Mesendoderm (in vitro differentiated cells): ENCODE measurements around the gene IGF2R.

ENCODE experiments used
- DNase-seq: peaks from one replicate; pipeline ENCODE4 v3.0.0; 2013
- H2AK5ac ChIP-seq: 2 replicates; pipeline ENCODE4 v1.6.1; 2013; ENCODE audit warnings: low read length, inconsistent platforms
- H2BK120ac ChIP-seq: 2 replicates; pipeline ENCODE4 v1.6.1; 2013; ENCODE audit warnings: low read depth, mild to moderate bottlenecking, low read length, moderate library complexity, mixed read lengths
- H2BK15ac ChIP-seq: replicated peaks from 2 replicates; pipeline ENCODE4 v1.6.1; 2013; ENCODE audit warnings: low read depth, mild to moderate bottlenecking, moderate library complexity
- H2BK5ac ChIP-seq: 2 replicates; pipeline ENCODE4 v1.6.1; 2013; ENCODE audit warnings: low read length, inconsistent platforms
- H3K18ac ChIP-seq: 2 replicates; pipeline ENCODE4 v1.6.1; 2013; ENCODE audit warnings: mild to moderate bottlenecking, low read length, mixed read lengths
- H3K23ac ChIP-seq: one replicate; pipeline ENCODE4 v1.6.1; 2013; ENCODE audit warnings: low read length
- H3K27ac ChIP-seq: 2 replicates; pipeline ENCODE4 v1.5.1; 2013; ENCODE audit warnings: low read depth, mild to moderate bottlenecking, inconsistent platforms, low read length, moderate library complexity
- H3K27me3 ChIP-seq: 2 replicates; pipeline ENCODE4 v1.6.1; 2013; ENCODE audit warnings: low read length, control low read depth, mild to moderate bottlenecking, inconsistent platforms; ENCODE audit not compliant: insufficient read depth, poor library complexity
- H3K36me3 ChIP-seq: 2 replicates; pipeline ENCODE4 v1.6.1; 2013; ENCODE audit warnings: low read length, inconsistent platforms; ENCODE audit not compliant: control insufficient read depth, insufficient read depth
- H3K4ac ChIP-seq: one replicate; pipeline ENCODE4 v1.6.1; 2013; ENCODE audit warnings: low read depth, mild to moderate bottlenecking, low read length, moderate library complexity
- H3K4me1 ChIP-seq: 2 replicates; pipeline ENCODE4 v1.6.1; 2013; ENCODE audit warnings: low read depth, low read length, inconsistent platforms; ENCODE audit not compliant: control insufficient read depth
- H3K4me2 ChIP-seq: 2 replicates; pipeline ENCODE4 v1.6.1; 2013; ENCODE audit warnings: low read length
- H3K4me3 ChIP-seq: 2 replicates; pipeline ENCODE4 v1.5.1; 2013; ENCODE audit warnings: mild to moderate bottlenecking, low read length
- H3K56ac ChIP-seq: one replicate; pipeline ENCODE4 v1.6.1; 2013; ENCODE audit warnings: low read length
- H3K79me1 ChIP-seq: 2 replicates; pipeline ENCODE4 v1.6.1; 2013; ENCODE audit warnings: low read length, inconsistent platforms
- H3K79me2 ChIP-seq: 2 replicates; pipeline ENCODE4 v1.6.1; 2013; ENCODE audit warnings: mild to moderate bottlenecking, low read length; ENCODE audit not compliant: control insufficient read depth, insufficient read depth
- H3K9ac ChIP-seq: 2 replicates; pipeline ENCODE4 v1.6.1; 2013; ENCODE audit warnings: low read length, inconsistent platforms
- H4K5ac ChIP-seq: one replicate; pipeline ENCODE4 v1.6.1; 2013; ENCODE audit warnings: low read length
- H4K8ac ChIP-seq: one replicate; pipeline ENCODE4 v1.6.1; 2013; ENCODE audit warnings: low read depth, mild to moderate bottlenecking, control low read depth, low read length, moderate library complexity
- WGBS: extraction: QIAGEN DNeasy Blood & Tissue Kit; methylation state at CpG from one replicate; pipeline ENCODE4 v1.1.7; 2013; ENCODE audit warnings: low lambda C conversion rate, missing lambda C conversion rate; ENCODE audit not compliant: insufficient coverage; ENCODE audit errors: extremely low coverage; 5-methylcytosine and 5-hydroxymethylcytosine counted together

Gene IGF2R

GRCh38 chr6:160044687-160045086 is 75.8 kb downstream of the IGF2R start:
- H2BK5ac ChIP-seq: no peak overlapping the region
- WGBS: no CpG with 5 or more reads among the region's 5 CpGs

GRCh38 chr6:160048471-160048870 is 79.6 kb downstream of the IGF2R start:
- WGBS: no CpG with 5 or more reads among the region's 6 CpGs
- peaks cover 22% of the 10 kb centered on the region for H3K36me3 ChIP-seq

More at GRCh38 chr6:160044687-160045086, 75.8 kb downstream of the IGF2R start:
- Histone ChIP-seq H2BK120ac (no peak overlapping the region), H3K9ac (no peak overlapping the region), H3K79me1 (no peaks in the 10 kb centered on the region), H3K4me3 (no peak overlapping the region), H3K4me2 (no peak overlapping the region), H3K36me3 (peaks cover 22% of the 10 kb centered on the region), H3K23ac (no peak overlapping the region), H3K18ac (no peak overlapping the region), H3K56ac (no peak overlapping the region), H3K79me2 (no peaks in the 10 kb centered on the region), H3K27ac (no peak overlapping the region), H2BK15ac (no peak overlapping the region), H3K4ac (no peak overlapping the region), H3K27me3 (no peaks in the 10 kb centered on the region), H4K5ac (no peak overlapping the region), H3K4me1 (no peaks in the 10 kb centered on the region), H2AK5ac (no peak overlapping the region), H4K8ac (no peak overlapping the region)
- DNase-seq: no peak

GRCh38 chr6:160049346-160049745 is 80.5 kb downstream of the IGF2R start:
- H3K56ac ChIP-seq: no peak overlapping the region
- WGBS: no CpG with 5 or more reads among the region's 9 CpGs
- no peaks in the 10 kb centered on the region for H3K27me3 ChIP-seq
- H3K4me2 ChIP-seq: no peak overlapping the region
- no peak overlapping the region for H2AK5ac ChIP-seq
- no peak overlapping the region for H2BK120ac ChIP-seq
- no peak for DNase-seq
- no peak overlapping the region for H3K18ac ChIP-seq
- H3K27ac ChIP-seq: no peak overlapping the region
- no peak overlapping the region for H2BK15ac ChIP-seq
- no peaks in the 10 kb centered on the region for H3K79me1 ChIP-seq
- no peak overlapping the region for H3K4me3 ChIP-seq
- peaks cover 21% of the 10 kb centered on the region for H3K36me3 ChIP-seq
- H2BK5ac ChIP-seq: no peak overlapping the region
- no peaks in the 10 kb centered on the region for H3K4me1 ChIP-seq
- H3K79me2 ChIP-seq: no peaks in the 10 kb centered on the region
- no peak overlapping the region for H3K4ac ChIP-seq
- no peak overlapping the region for H3K23ac ChIP-seq
- no peak overlapping the region for H3K9ac ChIP-seq
- H4K8ac ChIP-seq: no peak overlapping the region
- H4K5ac ChIP-seq: no peak overlapping the region

More at GRCh38 chr6:160048471-160048870, 79.6 kb downstream of the IGF2R start:
- no peak overlapping the region for H3K18ac ChIP-seq
- H3K56ac ChIP-seq: no peak overlapping the region
- H3K4me2 ChIP-seq: no peak overlapping the region
- no peak overlapping the region for H2BK5ac ChIP-seq
- no peak overlapping the region for H4K8ac ChIP-seq
- no peaks in the 10 kb centered on the region for H3K4me1 ChIP-seq
- H3K27ac ChIP-seq: no peak overlapping the region
- no peak overlapping the region for H3K9ac ChIP-seq
- H2BK15ac ChIP-seq: no peak overlapping the region
- no peaks in the 10 kb centered on the region for H3K79me1 ChIP-seq
- DNase-seq: no peak
- H3K27me3 ChIP-seq: no peaks in the 10 kb centered on the region
- H3K23ac ChIP-seq: no peak overlapping the region
- H2BK120ac ChIP-seq: no peak overlapping the region
- H3K4me3 ChIP-seq: no peak overlapping the region
- H2AK5ac ChIP-seq: no peak overlapping the region
- no peak overlapping the region for H4K5ac ChIP-seq
- no peak overlapping the region for H3K4ac ChIP-seq
- no peaks in the 10 kb centered on the region for H3K79me2 ChIP-seq

- Histone ChIP-seq H3K4me1 (no peaks in the 10 kb centered on the region), H3K23ac (no peak overlapping the region), H3K36me3 (peaks cover 19% of the 10 kb centered on the region), H3K4me2 (no peak overlapping the region), H4K5ac (no peak overlapping the region), H2BK5ac (no peak overlapping the region), H2AK5ac (no peak overlapping the region), H3K79me2 (no peaks in the 10 kb centered on the region), H3K27ac (no peak overlapping the region), H2BK120ac (no peak overlapping the region), H2BK15ac (no peak overlapping the region), H3K79me1 (no peaks in the 10 kb centered on the region), H3K18ac (no peak overlapping the region), H4K8ac (no peak overlapping the region), H3K4me3 (no peak overlapping the region), H3K4ac (no peak overlapping the region), H3K27me3 (no peaks in the 10 kb centered on the region), H3K9ac (no peak overlapping the region), H3K56ac (no peak overlapping the region)
- DNase-seq: no peak
- no CpG with 5 or more reads among the region's 7 CpGs for WGBS
Observed at GRCh38 chr6:160050022-160050421, 81.1 kb downstream of the IGF2R start.

GRCh38 chr6:160051390-160051789 is 82.5 kb downstream of the IGF2R start:
- H3K4me3 ChIP-seq: no peak overlapping the region
- no peaks in the 10 kb centered on the region for H3K79me1 ChIP-seq
- H4K8ac ChIP-seq: no peak overlapping the region
- H3K4me1 ChIP-seq: no peaks in the 10 kb centered on the region
- no peaks in the 10 kb centered on the region for H3K27me3 ChIP-seq
- no peak overlapping the region for H2BK5ac ChIP-seq
- H2BK15ac ChIP-seq: no peak overlapping the region
- H3K23ac ChIP-seq: no peak overlapping the region
- no peak overlapping the region for H3K4ac ChIP-seq
- DNase-seq: no peak
- H2BK120ac ChIP-seq: no peak overlapping the region
- H3K56ac ChIP-seq: no peak overlapping the region
- no peak overlapping the region for H3K18ac ChIP-seq
- H3K9ac ChIP-seq: no peak overlapping the region
- H4K5ac ChIP-seq: no peak overlapping the region
- no peak overlapping the region for H2AK5ac ChIP-seq
- no CpG with 5 or more reads among the region's 2 CpGs for WGBS
- no peak overlapping the region for H3K4me2 ChIP-seq
- H3K36me3 ChIP-seq: peaks cover 22% of the 10 kb centered on the region
- no peaks in the 10 kb centered on the region for H3K79me2 ChIP-seq
- no peak overlapping the region for H3K27ac ChIP-seq

- H3K4me1 ChIP-seq: no peaks in the 10 kb centered on the region
- peaks cover 22% of the 10 kb centered on the region for H3K36me3 ChIP-seq
- no peak overlapping the region for H3K27ac ChIP-seq
- H3K18ac ChIP-seq: no peak overlapping the region
- H3K79me1 ChIP-seq: no peaks in the 10 kb centered on the region
- no peak overlapping the region for H3K4ac ChIP-seq
- no peaks in the 10 kb centered on the region for H3K79me2 ChIP-seq
- H3K56ac ChIP-seq: no peak overlapping the region
- H2BK15ac ChIP-seq: no peak overlapping the region
- no peak overlapping the region for H2BK120ac ChIP-seq
- no peak overlapping the region for H3K4me2 ChIP-seq
- H3K27me3 ChIP-seq: no peaks in the 10 kb centered on the region
- no peak overlapping the region for H3K4me3 ChIP-seq
- no peak overlapping the region for H3K23ac ChIP-seq
- no peak overlapping the region for H4K5ac ChIP-seq
- no peak overlapping the region for H4K8ac ChIP-seq
- no peak for DNase-seq
- WGBS: no CpG with 5 or more reads among the region's 6 CpGs
- no peak overlapping the region for H3K9ac ChIP-seq
- no peak overlapping the region for H2AK5ac ChIP-seq
- H2BK5ac ChIP-seq: no peak overlapping the region
Observed at GRCh38 chr6:160054271-160054670, 85.4 kb downstream of the IGF2R start.
